ENCODE measurements around the gene MDFIC2.

MDFIC2 gene

GRCh38 chr3:70180664-70181063 lies 131.8 kb downstream of the MDFIC2 start:
- DNase-seq (ENCODE audit: low read depth in 2 of 2): no peak

GRCh38 chr3:70179111-70179510 lies 133.3 kb downstream of the MDFIC2 start:
- DNase-seq (ENCODE audit: low read depth in 2 of 2): no peak

- DNase-seq (ENCODE audit: low read depth in 2 of 2): no peak
Observed at GRCh38 chr3:70177881-70178645, 134.4 kb downstream of the MDFIC2 start.

GRCh38 chr3:70176224-70176623 lies 136.2 kb downstream of the MDFIC2 start:
- no peak for DNase-seq (ENCODE audit: low read depth in 2 of 2)

GRCh38 chr3:70156808-70157207 lies 155.6 kb downstream of the MDFIC2 start:
- no peak for DNase-seq (ENCODE audit: low read depth in 2 of 2)

- no peak for DNase-seq (ENCODE audit: low read depth in 2 of 2)
Observed at GRCh38 chr3:70150599-70150998, 161.8 kb downstream of the MDFIC2 start.

- DNase-seq (ENCODE audit: low read depth in 2 of 2): no peak
Observed at GRCh38 chr3:70149714-70150400, 162.6 kb downstream of the MDFIC2 start.
